NCI-H1105 (cell line): ENCODE data around the gene TM4SF20.
"Not testable (repeated sequence)": the region's sequence is repeated elsewhere in the genome, so short reads cannot be mapped to it uniquely, and the experiment has no call there.

Source experiments
- DNase-seq: peaks from one replicate; lab custom pipeline; 2025; lab: John Stamatoyannopoulos, UW

Gene TM4SF20

DNA sequence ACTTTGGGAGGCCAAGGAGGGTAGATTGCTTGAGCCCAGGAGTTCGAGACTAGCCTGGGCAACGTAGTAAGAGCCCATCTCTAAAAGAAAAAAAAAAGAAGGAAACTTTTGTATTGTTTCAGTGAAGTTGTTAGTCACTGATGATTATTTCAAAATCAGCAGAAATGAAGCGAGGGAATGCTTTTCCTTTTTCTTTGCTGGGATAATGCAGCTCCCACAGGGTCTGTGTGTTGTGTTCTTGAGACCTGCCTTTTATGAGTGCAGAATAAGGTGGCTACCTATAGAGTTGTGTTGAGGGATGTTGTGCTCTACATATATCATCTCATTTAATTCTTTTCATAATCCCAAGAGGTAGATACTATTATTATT is 11.7 kb downstream of the TM4SF20 start:
- no peak for DNase-seq

- DNase-seq, result no peak
Observed at GRCh38 chr2:227366769-227367426, 12.2 kb downstream of the TM4SF20 start.

- no peak for DNase-seq
Observed at GRCh38 chr2:227365833-227366232, 13.3 kb downstream of the TM4SF20 start.

DNA sequence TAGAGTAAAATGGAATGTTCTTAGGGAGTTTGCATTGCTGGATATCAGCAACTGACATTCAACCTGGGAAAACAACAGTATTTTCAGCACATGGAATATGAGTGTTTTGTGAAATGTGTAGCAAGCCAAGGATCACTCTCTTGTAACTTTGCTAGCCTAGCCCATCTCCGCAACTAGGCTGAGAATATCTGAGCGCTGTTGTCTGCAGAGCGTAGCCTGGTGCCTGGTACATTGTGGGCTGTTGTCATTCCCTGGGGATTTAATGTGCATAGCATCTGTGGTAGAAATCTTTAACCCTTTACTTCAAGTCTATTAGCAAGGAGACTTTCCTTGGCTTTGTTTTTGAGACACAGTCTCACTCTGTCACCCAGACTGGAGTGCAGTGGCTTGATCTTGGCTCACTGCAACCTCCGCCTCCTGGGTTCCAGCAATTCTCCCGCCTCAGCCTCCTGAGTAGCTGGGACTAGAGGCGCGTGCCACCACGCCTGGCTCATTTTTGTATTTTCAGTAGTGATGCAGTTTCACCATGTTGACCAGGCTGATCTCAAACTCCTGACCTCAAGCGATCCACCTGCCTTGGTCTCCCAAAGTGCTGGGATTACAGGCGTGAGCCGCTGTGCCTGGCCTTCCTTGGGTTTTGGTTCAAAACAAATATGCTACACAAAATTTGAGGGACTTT is 14.4 kb downstream of the TM4SF20 start:
- not testable (repeated sequence) for DNase-seq

DNA sequence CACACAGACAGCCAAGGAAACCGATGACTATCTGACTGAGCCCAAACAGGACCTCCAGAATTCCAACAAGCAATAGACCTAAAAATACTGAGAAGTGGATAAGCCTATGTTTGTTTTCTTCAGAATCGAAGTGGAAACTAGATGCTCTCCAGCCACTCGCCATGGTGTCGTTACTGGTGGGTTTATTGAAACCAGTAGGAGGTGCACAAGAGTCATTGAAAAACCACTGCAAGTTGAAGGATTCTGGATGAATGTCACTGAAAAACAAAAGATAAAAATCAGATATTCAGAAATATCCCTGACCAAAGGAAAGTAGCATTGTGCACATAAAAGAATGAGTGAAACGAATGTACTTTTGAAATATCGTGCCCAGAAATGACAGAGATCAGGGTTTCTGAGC is 15.3 kb downstream of the TM4SF20 start:
- no peak for DNase-seq

DNA sequence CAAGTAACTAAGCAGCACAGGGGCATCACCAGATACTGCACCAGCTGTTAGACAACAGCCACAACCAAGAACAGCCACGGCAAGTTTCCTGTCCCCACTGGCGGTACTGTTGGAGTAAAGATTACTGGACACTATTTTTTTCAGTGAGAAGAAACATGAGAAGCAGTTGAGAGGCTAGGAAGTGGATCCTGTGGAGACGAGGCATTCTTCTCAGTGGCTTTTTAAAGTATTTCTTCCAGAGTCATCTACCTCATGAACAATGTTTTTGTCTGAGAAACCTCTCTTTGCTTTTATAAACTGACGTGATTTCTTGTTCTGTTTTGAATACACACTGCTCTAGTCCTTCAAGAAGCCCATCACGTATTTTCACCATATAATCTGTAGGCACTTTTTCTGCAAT is 18.8 kb downstream of the TM4SF20 start:
- DNase-seq, result no peak

DNA sequence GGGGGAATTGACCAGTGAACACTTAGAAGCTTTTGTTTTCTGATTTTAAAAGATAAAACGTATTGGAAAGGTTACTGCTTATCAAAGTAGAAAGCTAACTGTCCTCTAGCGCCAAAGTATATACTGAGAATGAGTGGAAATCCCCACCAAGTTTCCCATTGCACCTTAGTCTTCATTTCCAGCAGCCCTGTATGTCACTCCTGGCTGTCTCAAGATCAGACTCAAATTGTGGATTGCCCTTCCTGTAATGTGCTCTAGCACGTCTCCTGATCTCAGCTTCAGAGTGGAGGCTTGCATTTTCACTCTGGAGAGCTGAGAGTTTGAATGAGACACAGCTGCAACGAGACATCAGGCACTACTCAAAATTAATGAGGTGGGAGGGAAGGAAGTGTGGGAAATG is 27.5 kb downstream of the TM4SF20 start:
- DNase-seq, result no peak

DNA sequence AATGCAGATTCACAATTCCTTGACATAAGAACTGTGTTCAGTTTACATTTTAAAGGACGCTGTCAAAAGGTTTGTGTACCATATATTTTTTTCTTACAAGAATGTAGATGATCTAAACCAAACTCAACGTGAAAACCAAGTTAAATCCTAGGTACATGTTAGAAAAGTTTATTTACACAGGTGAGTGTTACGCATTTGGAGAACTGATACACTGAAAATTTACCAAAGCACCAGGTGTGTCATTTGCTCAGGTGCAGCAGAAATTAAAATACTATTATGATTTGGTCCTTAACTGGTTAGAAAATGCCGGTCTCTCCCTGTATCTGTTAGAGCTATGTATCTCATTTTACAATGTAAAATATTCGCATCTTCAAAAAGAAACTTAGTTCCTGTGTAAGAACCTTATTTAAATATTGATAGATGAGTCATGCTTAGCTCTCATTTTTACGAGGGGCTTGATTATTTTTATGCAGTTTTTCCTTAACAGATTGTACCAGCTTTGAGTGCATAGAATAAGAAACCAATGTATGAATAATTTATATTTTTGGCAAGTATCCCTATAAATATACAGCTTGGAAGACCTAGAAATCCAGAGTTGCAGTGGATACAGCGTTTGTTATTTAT is 29.0 kb downstream of the TM4SF20 start:
- DNase-seq, result no peak

DNA sequence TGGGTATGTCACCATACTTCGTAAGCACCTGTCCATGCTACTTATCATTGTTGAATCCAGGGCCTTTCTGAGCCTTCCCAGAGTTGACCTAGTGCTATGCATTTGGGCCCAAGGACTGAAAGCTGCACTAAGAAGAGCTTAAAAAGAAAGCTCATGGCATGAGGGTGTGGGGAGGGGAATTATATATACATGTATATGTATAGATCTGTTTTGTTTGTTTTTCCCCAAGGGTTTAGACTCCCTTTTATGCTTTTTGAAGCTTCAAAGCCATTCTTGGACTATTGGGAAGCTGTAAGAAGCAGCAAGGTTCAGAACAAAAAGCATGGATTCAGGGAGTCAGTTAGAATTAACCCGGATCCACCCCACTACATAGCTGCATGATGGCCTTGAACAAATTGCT is 30.8 kb downstream of the TM4SF20 start:
- DNase-seq, result no peak

GRCh38 chr2:227347117-227347516 is 32.0 kb downstream of the TM4SF20 start:
- no peak for DNase-seq

DNA sequence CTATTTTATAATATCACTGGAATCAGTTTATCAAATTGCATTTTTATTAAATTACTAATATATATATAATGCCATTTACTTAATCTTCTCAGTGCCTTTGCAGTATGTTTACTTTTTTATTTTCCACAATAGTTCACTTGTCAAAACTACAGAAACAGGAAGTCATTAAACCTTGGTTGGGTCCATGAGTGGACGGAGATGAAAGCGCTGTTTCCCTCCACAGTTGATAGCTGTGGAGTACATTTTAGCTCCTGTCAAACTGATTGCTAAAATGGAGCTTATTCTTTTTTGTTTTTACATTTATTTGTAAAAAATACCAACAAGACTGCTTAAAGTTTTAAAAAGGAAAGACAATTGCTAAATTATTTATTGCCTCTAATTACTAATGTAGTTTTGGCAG is 34.9 kb downstream of the TM4SF20 start:
- DNase-seq, result no peak

DNA sequence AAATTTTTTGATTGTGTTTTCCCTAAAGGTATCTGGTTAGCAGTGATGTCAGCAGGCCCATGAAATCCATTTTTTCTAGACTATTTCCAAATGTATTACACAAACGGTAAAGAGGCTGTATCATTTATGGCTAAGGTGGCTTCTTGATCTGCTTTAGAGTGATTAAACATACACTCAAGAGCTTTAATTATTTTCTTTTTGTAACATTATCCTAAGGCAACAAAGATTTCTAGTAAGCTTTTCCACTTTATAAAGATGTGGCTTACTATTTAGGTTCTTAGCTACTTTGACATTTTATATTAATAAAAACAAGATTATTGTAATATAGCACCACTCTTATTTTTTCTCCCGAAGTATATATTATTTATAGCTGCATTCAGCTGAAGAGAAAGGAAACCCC is 37.6 kb downstream of the TM4SF20 start:
- no peak for DNase-seq

GRCh38 chr2:227340106-227340505 is 39.0 kb downstream of the TM4SF20 start:
- DNase-seq, result no peak

DNA sequence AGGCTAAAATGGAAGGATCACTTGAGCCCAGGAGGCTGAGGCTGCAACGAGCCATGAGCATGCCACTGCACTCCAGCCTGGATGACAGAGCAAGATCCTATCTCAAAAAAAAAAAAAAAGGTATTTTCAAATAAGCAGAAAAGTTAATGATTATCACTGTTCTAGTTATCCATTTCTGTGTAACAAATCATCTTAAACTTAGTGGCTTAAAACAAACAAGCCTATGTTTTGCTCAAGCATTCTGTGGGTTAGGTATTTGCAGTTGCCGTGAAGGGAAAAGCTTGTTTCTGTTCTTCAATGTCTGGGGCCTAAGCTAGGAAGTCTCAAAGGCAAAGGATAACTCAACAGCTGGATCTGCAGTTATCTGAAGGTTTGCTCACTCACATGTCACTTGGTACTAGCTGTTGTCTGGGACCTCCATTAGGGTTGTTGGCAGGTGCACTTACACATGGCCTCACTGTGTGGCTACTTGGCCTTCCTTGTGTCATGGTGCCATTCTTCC is 40.0 kb downstream of the TM4SF20 start:
- no peak for DNase-seq

- DNase-seq, result no peak
Observed at GRCh38 chr2:227337442-227337841, 41.7 kb downstream of the TM4SF20 start.

- no peak for DNase-seq
Observed at GRCh38 chr2:227335713-227336112, 43.4 kb downstream of the TM4SF20 start.

- no peak for DNase-seq
Observed at GRCh38 chr2:227326783-227327182, 52.3 kb downstream of the TM4SF20 start.

DNA sequence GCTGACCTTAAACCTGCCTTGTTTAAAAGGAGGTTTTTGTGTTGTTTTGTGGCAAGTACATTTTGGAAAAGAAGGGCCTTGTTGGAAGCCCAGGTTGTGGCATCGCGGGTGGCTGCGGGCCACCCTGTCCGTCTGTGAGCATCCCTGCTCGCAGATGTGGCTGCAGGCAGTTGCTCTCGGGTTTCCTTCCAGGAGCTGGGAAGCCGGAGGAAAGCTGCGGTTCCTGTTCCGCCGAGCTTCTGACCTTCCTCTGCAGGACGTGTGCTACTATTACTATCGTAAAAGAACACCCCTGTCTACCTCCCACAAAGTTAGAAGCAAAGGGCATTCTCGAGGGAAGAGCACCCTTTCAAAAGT is 53.3 kb downstream of the TM4SF20 start:
- DNase-seq, result no peak

DNA sequence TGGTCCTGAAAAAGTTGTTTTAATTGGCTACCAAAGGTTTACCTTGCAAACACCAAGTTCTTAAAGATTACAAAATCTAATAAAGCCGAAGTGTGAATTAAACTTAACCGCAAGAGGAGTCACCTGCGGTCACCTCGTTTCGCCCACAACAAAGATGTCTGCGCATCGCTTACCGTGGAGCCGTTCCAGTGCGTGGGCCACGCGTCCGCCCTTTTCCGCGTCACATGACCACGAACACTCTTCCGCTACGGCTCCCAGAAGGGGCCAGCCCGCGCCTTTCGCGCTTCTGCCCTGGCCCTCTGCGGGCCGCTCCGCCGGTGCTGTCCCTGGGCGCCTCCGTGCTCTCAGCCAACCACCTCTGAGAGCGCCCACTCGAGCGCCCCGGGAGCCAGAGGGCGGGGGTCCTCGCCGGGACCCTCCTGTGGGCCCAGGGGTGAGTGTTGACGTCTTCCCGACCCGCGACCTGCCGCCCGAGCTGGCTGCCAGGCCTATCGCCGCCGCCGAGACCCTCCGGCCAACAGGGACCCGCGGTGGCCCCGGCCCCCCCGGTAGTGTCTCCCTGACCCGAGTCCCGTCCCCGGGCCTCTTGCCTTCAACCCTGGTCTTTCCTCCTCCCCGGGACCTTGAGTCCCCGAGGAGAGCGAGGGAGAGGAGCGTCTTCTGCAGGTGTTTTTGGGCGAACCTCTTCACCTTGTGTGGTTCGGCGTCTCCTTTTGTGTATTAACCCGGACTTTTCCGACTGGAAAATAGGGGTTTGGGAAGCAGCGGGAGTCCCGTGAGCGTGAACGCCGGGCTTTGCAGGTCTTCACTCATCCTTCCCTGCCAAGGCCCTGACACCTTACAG is 53.9 kb downstream of the TM4SF20 start, which contains the start of gene MFF:
TSS of gene MFF (plus strand) at position 257 of the 844 bp plus-strand sequence. CDS start 5,415 bp downstream, outside the sequence.
- peak; percentile 89 for DNase-seq

DNA sequence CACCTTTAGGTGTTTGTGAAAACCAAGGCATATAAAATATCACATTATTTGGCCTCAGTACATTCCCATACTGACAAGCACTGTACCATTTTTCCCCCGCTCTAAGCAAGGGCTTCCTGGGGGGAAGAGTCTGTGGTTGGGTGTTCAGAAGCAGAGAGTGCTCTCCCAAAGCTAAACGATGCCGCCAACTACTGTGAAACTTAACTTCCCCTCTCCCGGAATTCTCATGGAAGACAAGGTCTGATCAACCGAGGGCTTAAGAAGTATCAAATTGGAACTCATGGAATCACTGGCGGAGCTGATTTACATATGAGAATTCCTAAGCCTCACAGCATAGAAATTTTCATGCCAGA is 54.5 kb downstream of the TM4SF20 start:
- no peak for DNase-seq

GRCh38 chr2:227323818-227324217 is 55.3 kb downstream of the TM4SF20 start:
- DNase-seq, result no peak

DNA sequence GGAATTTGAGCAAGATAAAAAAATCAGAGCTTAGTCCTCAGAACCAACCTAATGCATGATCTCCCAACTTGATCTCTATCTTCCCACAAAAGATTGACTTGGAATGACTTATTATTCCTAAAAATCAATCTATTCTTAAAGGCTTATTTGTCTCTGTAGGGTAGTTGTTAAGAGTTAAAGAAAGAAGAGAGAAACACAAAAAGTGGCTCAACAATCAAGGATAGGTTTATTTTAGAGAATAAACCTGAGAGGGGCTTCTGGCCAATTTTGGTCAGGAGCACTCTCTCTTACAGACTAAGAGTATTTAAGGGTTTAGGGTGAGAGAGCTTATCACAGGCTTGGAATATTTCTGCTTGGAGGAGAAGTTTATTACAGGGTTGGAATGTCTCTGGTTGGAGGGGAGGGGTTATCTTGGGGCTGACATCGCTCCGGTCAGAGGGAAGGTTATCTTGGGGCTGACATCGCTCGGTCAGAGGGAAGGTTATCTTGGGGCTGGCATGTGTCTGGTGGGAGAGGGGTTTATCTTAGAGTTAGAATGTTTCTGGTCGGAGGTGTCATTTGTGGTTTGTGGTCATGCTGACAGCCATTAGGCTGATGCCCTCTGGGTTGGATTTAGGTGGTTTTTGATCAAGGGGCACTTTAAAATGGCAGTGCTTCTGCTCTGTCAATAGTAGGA is 56.4 kb downstream of the TM4SF20 start:
- DNase-seq, result no peak
